Measurements from ENCODE around the gene SALL4.
"Not testable (repeated sequence)": the region's sequence is repeated elsewhere in the genome, so short reads cannot be mapped to it uniquely, and the experiment has no call there.

SALL4 gene

DNA sequence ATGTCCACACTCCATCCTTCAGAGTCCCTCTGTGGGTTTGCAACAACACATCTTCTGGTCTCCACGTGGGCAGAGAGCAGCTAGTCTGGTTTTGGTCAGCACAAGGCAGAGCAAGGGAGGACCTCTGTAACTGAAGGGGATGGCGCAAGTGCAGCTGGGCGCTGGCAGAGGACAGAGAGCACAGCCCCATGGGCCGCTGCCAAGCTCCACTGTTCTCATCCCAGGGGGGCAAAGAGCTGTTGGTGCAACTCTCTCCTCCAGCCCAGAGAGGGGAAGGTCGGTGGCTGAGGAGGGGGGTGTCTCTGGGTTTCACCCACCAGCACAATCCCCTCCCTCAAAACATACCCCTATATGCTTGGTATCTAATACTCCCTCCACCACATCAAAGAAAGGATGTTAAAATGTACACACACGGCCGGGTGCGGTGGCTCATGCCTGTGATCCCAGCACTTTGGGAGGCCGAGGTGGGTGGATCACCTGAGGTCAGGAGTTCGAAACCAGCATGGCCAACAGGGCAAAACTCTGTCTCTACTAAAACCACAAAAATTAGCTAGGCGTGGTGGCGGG lies 43.3 kb downstream of the SALL4 start:
- no peak overlapping the region for H3K27ac ChIP-seq
- TF ChIP-seq, protein P1, sequence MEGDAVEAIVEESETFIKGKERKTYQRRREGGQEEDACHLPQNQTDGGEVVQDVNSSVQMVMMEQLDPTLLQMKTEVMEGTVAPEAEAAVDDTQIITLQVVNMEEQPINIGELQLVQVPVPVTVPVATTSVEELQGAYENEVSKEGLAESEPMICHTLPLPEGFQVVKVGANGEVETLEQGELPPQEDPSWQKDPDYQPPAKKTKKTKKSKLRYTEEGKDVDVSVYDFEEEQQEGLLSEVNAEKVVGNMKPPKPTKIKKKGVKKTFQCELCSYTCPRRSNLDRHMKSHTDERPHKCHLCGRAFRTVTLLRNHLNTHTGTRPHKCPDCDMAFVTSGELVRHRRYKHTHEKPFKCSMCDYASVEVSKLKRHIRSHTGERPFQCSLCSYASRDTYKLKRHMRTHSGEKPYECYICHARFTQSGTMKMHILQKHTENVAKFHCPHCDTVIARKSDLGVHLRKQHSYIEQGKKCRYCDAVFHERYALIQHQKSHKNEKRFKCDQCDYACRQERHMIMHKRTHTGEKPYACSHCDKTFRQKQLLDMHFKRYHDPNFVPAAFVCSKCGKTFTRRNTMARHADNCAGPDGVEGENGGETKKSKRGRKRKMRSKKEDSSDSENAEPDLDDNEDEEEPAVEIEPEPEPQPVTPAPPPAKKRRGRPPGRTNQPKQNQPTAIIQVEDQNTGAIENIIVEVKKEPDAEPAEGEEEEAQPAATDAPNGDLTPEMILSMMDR (IDR thresholded peaks at IDR 0.05; ENCODE audit: low read depth, low read length): no peak
- H3K27me3 ChIP-seq (ENCODE audit: insufficient read depth, low read depth, severe bottlenecking): no peaks in the 10 kb centered on the region
- DNase-seq: no peak
- H3K36me3 ChIP-seq: no peaks in the 10 kb centered on the region
- no peak overlapping the region for H3K4me3 ChIP-seq (ENCODE audit: low read depth, low read length)
- H3K9me3 ChIP-seq (ENCODE audit: severe bottlenecking): no peaks in the 10 kb centered on the region

DNA sequence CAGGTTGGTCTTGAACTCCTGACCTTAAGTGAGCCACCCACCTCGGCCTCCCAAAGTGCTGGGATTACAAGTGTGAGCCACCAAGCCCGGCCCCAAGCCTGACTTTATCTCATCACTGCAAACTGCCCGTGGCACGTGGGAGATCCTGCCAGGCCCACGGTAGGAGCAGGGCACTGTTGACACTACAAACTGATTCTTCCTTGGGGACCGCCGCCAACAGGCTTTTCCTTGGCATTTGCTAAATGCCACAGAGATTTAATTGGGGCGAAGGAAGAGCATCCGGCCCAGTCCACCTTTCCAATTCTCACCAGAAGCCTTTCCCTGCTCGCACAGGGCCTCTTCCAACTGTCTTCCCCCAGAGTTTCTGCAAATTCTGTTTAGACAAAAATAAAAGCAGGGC lies 45.1 kb downstream of the SALL4 start:
- H3K36me3 ChIP-seq: no peaks in the 10 kb centered on the region
- TF ChIP-seq, protein P1 (IDR thresholded peaks at IDR 0.05; ENCODE audit: low read depth, low read length): no peak
- DNase-seq: no peak
- no peaks in the 10 kb centered on the region for H3K27me3 ChIP-seq (ENCODE audit: insufficient read depth, low read depth, severe bottlenecking)
- H3K4me3 ChIP-seq (ENCODE audit: low read depth, low read length): no peak overlapping the region
- no peak overlapping the region for H3K27ac ChIP-seq
- no peaks in the 10 kb centered on the region for H3K9me3 ChIP-seq (ENCODE audit: severe bottlenecking)

DNA sequence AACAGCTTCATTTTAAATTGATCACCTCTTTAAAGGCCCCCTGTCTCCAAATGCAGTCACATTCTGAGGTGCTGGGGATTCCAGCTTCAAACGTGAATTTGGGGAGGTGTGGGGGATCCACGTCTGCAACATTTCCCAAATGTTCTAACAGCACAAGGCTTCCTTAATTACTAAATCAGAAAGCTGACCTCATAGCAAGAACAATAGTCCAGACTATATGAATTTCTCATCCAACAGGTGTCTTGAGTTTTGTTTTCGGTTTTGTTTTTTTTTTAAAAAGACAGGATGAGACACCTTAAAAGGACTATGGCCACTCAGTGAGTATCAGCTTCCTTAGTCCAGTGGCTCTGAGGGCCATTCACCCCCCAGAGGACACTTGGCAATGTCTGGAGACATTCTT lies 45.7 kb downstream of the SALL4 start:
- Histone ChIP-seq H3K36me3 (no peaks in the 10 kb centered on the region), H3K9me3 (ENCODE audit: severe bottlenecking) (no peaks in the 10 kb centered on the region), H3K27ac (no peak overlapping the region), H3K27me3 (ENCODE audit: insufficient read depth, low read depth, severe bottlenecking) (no peaks in the 10 kb centered on the region), H3K4me3 (ENCODE audit: low read depth, low read length) (no peak overlapping the region)
- TF ChIP-seq, protein P1 (IDR thresholded peaks at IDR 0.05; ENCODE audit: low read depth, low read length): no peak
- DNase-seq: no peak

DNA sequence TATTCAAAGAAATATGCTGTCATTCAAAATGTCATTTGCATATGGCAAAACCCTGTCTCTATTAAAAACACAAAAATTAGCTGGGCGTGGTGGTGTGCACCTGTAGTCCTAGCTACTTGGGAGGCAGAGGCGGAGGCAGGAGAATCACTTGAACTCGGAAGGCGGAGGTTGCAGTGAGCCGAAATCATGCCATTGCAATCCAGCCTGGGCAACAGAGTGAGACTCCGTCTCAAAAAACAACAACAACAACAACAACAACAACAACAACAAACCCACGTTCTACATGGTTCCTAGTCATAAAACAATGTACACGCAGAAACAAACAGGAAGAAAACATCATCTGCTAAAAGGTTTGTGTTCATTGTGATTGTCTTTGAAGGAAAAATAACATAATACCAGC lies 49.1 kb downstream of the SALL4 start:
- not testable (repeated sequence) for DNase-seq; H3K27ac ChIP-seq; H3K4me3 ChIP-seq (ENCODE audit: low read depth, low read length); H3K9me3 ChIP-seq (ENCODE audit: severe bottlenecking); H3K27me3 ChIP-seq (ENCODE audit: insufficient read depth, low read depth, severe bottlenecking); H3K36me3 ChIP-seq

DNA sequence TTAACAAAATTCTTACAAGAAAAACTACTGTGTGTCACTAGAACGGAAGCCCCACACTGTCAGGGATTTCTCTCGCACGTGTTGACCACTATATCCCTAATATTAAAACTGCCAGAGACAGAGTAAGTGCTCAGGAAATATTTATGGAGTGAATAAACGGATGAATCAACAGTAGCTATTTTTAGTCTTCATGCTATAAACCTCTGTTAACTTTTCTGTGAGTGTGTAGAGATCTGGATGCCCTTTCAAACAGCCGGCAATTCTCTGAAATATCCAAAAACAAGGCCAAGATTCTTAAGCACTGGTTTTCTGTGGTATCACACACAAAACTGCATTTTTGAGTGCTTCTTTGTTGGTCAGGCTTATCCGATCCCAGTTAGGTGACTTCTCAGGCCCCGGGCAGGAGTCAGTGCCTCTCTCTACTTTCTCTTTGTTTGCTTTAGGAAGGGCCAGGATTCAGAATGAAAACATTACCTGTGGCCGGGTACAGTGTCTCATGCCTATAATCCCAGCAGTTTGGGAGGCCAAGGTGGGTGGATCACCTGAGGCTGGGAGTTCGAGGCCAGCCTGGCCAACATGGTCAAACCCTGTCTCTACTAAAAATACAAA lies 49.9 kb downstream of the SALL4 start:
- Histone ChIP-seq H3K27me3 (ENCODE audit: insufficient read depth, low read depth, severe bottlenecking) (no peaks in the 10 kb centered on the region), H3K36me3 (no peaks in the 10 kb centered on the region), H3K9me3 (ENCODE audit: severe bottlenecking) (no peaks in the 10 kb centered on the region), H3K27ac (no peak overlapping the region), H3K4me3 (ENCODE audit: low read depth, low read length) (no peak overlapping the region)
- TF ChIP-seq, protein P1 (IDR thresholded peaks at IDR 0.05; ENCODE audit: low read depth, low read length): no peak
- DNase-seq: no peak

DNA sequence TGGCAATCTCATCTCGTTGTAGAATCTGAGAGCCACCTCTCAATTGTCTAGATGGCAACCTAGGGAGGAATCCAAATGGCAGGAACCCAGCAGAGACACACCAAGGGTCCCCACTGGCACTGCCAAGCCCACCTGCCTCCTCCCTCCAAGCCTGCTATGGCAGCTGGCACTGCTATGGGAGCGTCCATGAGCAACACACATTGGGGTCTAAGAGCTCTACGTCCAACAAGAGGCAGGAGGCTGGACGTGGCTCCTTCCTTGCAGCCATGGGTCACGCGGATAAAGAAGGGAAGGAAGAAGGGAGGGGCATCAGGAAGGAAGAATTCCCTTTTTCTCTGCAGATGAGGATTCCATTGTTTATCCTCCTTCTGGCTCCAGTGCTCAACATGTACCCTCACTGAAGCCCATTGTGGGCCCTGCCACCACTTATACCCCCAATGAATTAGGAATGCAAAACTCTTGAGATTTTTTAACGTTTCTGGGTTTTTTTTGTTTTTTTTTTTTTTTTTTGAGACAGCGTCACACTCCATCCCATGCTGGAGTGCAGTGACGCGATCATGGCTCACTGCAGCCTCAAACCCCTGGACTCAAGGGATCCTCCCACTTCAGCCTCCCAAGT lies 51.4 kb downstream of the SALL4 start:
- Histone ChIP-seq H3K27ac (no peak overlapping the region), H3K27me3 (ENCODE audit: insufficient read depth, low read depth, severe bottlenecking) (no peaks in the 10 kb centered on the region), H3K9me3 (ENCODE audit: severe bottlenecking) (no peaks in the 10 kb centered on the region), H3K4me3 (ENCODE audit: low read depth, low read length) (no peak overlapping the region), H3K36me3 (no peaks in the 10 kb centered on the region)
- DNase-seq: no peak
- TF ChIP-seq, protein P1 (IDR thresholded peaks at IDR 0.05; ENCODE audit: low read depth, low read length): no peak
